OCI-LY1 (cell line): Measurements from ENCODE around the gene TEP1.

Experiments used
- CTCF ChIP-seq: fragments of 200-600 bp; sonication (generic), shearing (Covaris generic); IDR thresholded peaks from 2 replicates; pipeline ENCODE4 v1.5.1; 2017; ENCODE audit warnings: mild to moderate bottlenecking, antibody characterized with exemption, low read length, moderate library complexity, mixed read lengths
- EZH2 ChIP-seq: fragments of 200-600 bp; sonication (generic), shearing (Covaris generic); IDR thresholded peaks from 2 replicates; pipeline ENCODE4 v1.8.0; 2017; ENCODE audit warnings: borderline replicate concordance, mixed run types, mild to moderate bottlenecking, antibody characterized with exemption, low read length, moderate library complexity, mixed read lengths

GRCh38 chr14:20412876-20413743, at the start of gene TEP1:
- no peak for TF ChIP-seq CTCF
- TF ChIP-seq EZH2: no peak
